ENCODE measurements around the gene SCARB1.

The SCARB1 gene

GRCh38 chr12:124861898-124862676, 1.6 kb downstream of the SCARB1 start:
- DNase-seq: no peak

- no peak for DNase-seq
Measured at GRCh38 chr12:124861492-124861891, 2.2 kb downstream of the SCARB1 start.

DNA sequence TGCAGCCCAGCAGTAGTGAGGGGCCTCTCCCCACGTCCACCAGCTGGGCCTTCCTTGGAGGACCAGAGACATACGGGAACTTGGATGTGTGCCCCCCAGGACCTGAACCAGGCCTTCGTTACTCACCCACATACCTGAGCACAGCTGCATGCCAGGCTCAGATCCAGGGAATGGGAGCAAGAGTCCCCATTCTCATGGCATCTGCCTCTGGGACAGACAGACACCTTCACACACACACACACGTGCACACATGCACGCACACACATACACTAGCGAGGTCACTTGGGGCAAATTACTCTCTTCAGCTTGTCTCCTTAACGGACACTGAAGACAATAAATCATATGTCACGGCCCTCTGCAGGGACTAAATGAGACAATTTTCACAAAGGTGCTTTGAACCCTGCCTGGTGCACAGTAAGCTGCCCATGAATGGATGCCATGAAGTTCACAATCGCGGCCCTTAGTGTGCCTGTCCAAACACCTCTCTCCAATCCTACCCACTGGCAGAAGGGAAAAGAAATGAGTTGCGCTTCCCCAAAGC, 5.7 kb downstream of the SCARB1 start:
- no peak for DNase-seq

- no peak for DNase-seq
Measured at GRCh38 chr12:124856842-124857178, 6.9 kb downstream of the SCARB1 start.

GRCh38 chr12:124856132-124856841, 7.4 kb downstream of the SCARB1 start:
- DNase-seq: no peak

DNA sequence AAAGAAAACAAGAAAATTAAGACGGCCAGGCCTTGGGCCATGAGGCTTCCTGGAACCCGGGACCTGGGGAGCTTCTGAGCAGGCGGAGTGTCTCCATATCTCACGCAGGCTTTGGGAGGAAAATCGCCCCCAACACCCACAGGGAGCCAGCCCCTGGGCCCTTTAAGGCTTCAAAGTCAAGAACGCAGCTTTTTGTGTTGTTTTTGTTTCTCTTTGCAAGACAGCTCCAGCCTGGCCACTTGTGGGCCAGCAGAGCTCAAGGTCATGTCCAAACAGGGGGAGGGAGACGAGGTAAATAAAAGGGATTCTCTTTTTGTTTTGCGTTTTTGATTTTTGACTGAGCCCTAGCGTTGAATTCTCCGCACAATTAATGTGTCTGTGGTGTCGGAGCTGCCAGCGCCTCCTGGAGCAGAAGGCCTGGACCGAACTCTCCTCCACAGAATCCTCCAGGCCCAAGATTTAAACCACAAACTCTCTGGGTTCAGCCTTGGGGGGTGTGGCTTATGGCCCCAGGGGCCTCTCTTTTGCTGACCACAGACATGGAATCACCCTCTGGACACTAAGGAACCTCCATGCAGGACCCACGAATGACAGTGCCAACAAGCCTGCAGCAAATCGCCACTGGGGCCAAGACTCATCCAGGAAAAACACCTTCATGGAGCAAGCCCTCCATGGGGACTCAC, 8.2 kb downstream of the SCARB1 start:
- DNase-seq: no peak

DNA sequence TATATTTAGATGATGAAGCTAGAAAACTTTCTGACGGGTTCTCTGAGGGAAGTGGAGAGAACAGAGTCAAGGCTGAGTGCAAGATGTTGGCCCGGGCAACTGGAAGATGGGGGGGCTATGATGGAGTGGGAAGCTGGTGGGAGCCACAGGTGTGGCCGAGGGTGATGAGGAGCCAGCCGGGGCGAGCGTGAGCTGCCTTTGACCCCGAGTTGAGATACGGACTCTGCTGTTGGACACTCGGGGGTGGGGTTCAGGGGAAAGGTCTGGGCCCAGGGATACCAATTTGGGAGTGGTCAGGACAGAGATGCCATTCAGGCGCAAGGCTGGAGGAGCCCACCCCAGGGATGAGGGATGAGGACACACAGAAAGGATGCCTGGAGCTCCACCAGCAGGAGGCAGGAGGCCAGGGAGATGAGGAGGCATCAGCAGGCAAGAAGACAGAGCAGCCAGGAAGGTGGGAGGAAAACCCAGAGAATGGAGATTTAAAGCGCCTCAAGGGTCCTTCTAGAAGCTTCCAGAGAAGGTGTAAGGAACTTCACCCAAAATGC, 9.0 kb downstream of the SCARB1 start:
- no peak for DNase-seq

GRCh38 chr12:124853781-124854636, 9.7 kb downstream of the SCARB1 start:
- DNase-seq: no peak

GRCh38 chr12:124852911-124853427, 10.7 kb downstream of the SCARB1 start:
- no peak for DNase-seq

- DNase-seq: no peak
Measured at GRCh38 chr12:124852329-124852831, 11.3 kb downstream of the SCARB1 start.

GRCh38 chr12:124851342-124851741, 12.3 kb downstream of the SCARB1 start:
- no peak for DNase-seq

DNA sequence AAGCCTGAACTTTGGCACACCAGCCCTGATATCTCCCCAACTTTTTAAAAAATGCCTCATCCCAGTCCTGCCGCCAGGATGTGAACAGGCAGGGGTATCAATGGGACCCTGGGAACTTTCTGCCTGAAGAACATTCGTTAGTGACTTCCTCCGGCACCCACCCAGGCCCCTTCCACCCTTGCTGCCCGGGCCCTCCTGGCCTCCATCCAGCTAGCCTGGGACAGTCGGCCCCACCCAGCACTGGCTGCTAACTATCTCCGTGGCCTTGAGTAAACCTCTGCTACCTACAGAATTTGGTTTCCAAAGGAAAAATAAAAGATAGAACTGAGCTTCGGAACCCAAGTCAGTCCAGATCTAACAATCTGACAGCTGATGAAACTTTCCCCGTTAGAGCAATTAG, 14.3 kb downstream of the SCARB1 start:
- no peak for DNase-seq

GRCh38 chr12:124848621-124849380, 14.9 kb downstream of the SCARB1 start:
- DNase-seq: no peak

DNA sequence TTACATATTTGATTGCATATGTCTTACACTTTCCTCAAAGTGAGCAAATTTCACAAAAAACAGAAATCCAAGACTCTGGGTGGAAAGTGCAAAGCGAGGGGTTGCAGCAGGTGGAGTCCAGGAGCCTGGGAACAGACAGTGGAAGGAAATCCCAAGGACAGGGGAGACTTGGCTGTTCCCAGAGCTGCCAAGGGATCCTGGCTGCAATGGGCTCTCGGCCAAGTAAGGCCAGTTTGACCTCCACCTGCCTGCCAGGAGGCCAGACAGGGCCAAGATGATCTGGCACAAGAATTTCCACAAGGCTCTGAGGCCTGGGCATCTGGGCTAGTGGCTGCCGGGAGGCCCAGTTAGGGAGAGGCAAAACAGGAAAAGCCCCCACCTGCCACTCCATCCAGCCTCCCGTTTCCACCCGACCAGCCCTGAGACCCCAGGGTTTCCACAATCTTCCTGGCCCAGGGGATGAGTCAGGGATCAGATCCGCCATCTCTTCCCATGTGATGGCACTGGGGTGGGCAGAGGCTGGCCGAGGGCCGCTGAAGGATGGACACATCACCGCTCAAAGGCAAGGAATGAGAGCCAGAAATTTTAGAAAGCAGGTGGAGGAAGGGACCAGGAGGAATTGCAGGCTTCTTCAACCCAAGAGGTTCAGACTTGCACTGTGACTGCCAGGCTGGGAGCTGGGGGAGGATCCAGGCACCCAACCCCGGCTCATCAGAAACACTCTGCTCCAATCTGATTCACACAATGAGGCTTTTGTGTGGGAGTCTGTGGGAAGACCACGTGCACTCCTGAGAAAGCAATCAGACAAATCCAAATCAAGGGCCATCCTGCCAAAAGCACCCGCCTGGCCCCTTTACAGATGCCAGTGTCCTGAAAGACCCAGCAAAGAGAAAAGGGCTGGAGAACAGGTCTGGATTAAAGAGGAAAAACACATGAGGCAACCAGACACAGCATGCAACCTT, 16.3 kb downstream of the SCARB1 start:
- DNase-seq: no peak

DNA sequence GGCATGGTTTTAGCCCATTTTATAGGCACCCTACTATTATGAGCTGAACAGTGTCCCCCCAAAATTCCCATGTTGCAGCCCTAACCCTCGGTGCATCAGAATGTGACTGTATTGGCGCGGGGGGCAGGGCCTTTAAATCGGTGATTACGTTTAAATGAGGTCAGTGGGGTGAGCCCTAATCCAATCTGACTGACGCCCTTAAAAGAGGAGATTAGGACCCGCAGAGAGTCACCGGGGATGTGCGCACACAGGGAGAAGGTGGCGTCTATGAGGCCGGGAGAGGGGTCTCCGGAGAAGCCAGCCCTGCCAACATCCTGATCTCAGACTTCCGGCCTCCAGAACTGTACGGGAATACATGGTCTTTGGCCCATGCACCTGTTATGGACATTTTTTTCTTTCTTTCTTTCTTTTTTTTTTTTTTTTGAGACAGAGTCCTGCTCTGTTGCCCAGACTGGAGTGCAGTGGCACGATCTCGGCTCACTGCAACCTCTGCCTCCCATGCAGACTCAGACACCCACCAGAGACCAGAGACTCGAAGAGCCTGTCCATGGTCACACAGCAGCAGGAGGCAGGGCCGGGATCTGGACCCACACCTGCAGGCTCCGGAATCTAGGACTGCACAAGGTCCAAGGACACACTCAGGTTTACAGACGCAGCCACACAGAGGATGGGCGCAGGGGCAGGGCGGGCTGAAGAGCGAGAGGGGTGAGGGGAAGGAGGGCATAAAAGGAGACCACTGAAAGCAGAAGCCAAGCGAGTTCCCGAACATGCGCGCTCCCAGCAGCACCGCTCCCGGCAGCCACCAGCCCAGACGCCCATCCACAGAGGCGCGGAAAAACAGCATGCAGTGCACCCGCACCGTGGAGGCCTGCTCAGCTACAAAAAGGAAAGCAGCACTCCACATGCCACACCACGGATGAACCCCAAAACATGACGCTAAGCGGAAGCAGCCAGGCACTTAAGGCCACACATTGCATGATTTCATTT, 19.0 kb downstream of the SCARB1 start:
- no peak for DNase-seq

DNA sequence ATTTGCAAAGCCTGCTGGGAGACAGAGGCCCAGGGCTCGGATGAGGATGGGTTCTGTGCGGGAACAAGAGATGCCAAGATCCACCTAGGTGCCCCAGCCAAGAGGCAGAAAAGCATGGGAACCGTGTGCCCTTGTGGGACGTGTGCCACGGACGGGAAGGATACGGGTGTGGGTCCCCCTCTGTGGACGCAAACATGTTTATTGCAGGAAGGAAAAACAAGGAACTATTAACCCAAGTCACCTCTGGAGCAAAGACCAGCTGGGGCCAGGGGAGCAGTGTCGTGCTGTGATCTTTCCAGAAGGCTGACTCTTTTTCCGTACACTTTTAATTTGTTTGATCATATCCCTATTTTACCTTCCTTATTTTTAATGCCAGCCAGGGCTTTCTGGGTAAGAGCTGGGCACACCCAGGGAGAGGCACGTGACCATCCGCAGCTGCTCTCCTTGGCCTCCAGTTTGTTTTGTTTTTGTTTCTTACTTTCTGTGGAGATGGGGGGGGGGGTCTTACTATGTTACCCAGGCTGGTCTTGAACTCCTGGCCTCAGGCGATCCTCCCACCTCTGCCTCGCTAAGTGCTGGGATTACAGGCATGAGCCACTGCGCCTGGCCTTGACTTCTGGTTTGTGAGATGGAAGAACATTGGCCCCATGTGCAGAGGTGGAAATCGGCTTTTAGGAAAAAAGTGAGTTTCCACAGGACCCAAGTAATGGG, 20.7 kb downstream of the SCARB1 start:
- DNase-seq: no peak

DNA sequence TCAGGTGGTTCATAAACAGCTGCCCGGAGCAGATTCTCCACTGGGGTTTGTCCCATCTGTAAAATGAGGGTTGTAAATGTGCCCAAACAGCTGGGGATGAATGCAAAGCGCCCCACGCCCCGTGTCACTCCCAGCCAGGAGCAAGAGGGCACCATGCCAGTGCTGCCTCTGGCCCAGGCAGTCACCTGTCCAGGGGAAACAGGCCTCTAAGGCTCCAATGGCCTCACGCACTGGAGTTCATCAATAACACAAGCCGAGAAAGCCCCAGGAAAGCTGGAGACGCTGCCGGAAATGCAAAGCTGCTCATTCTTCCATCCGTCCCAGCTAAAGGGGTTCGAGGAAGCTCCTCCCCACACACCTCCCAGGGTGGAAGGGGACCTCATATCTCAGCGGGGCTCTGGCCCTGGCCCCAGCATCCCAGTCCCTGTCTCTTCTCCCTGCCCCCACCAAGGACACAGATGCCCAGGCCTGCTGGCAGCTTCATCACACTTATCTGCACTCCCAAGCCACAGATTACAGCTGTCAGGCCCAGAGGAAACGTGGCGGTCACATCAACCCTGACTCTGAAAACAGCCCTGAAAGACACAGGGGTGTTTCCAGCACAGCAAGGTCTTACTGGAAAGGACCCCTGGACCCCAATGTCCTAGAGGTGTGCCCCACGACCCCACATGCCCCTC, 21.5 kb downstream of the SCARB1 start:
- DNase-seq: no peak
